Neural progenitor cell (in vitro differentiated cells): ENCODE results near the gene ULK4. TPM values are rescaled to one million over a fixed set of nuclear protein-coding genes. Genes with fewer than 3 reads are reported as not detected.

Experiments used
- DNase-seq: peaks from one replicate; pipeline ENCODE4 v3.0.0-alpha.2; 2016; ENCODE audit warnings: low spot score
- H2AFZ ChIP-seq: fragments of 200-600 bp; sonication (generic); replicated peaks from 2 replicates; pipeline ENCODE4 v1.6.1; 2016; ENCODE audit warnings: antibody characterized with exemption
- H3F3A ChIP-seq: fragments of 200-600 bp; sonication (generic); 2 replicates; pipeline ENCODE4 v1.6.1; 2016; ENCODE audit warnings: antibody characterized with exemption, low read depth
- H3K27ac ChIP-seq: fragments of 200-600 bp; sonication (generic); 2 replicates; pipeline ENCODE4 v1.5.1; 2016; ENCODE audit warnings: mild to moderate bottlenecking
- H3K27me3 ChIP-seq: fragments of 200-600 bp; sonication (generic); 2 replicates; pipeline ENCODE4 v1.6.1; 2016; ENCODE audit warnings: mild to moderate bottlenecking, moderate library complexity
- H3K36me3 ChIP-seq: fragments of 200-600 bp; sonication (generic); 2 replicates; pipeline ENCODE4 v1.5.1; 2016
- H3K4me1 ChIP-seq: fragments of 200-600 bp; sonication (generic); 2 replicates; pipeline ENCODE4 v1.6.1; 2016; ENCODE audit warnings: mixed run types
- H3K4me2 ChIP-seq: fragments of 200-600 bp; sonication (generic); 2 replicates; pipeline ENCODE4 v1.6.1; 2016
- H3K4me3 ChIP-seq: fragments of 200-600 bp; sonication (generic); 2 replicates; pipeline ENCODE4 v1.5.1; 2016
- H3K79me2 ChIP-seq: fragments of 200-600 bp; sonication (generic); 2 replicates; pipeline ENCODE4 v1.6.1; 2016; ENCODE audit warnings: low read depth
- H3K9ac ChIP-seq: fragments of 200-600 bp; sonication (generic); 2 replicates; pipeline ENCODE4 v1.6.1; 2016
- H3K9me3 ChIP-seq: fragments of 200-600 bp; sonication (generic); 2 replicates; pipeline ENCODE4 v1.5.1; 2016; ENCODE audit warnings: low read depth
- H4K20me1 ChIP-seq: fragments of 200-600 bp; sonication (generic); 2 replicates; pipeline ENCODE4 v1.6.1; 2016; ENCODE audit warnings: low read depth
- H3K27ac Mint-ChIP-seq: 3 replicates; pipeline ENCODE4 v1.8.0; 2021; ENCODE audit warnings: mixed read lengths
- H3K27me3 Mint-ChIP-seq: 2 replicates; pipeline ENCODE4 v1.8.0; 2022; ENCODE audit warnings: low read depth, mild to moderate bottlenecking, inconsistent platforms, moderate library complexity, mixed read lengths; ENCODE audit not compliant: insufficient read depth
- H3K36me3 Mint-ChIP-seq: 3 replicates; pipeline ENCODE4 v1.8.0; 2021; ENCODE audit warnings: mixed read lengths
- H3K4me1 Mint-ChIP-seq: 3 replicates; pipeline ENCODE4 v1.8.0; 2021; ENCODE audit warnings: mixed read lengths
- H3K4me3 Mint-ChIP-seq: 3 replicates; pipeline ENCODE4 v1.8.0; 2021; ENCODE audit warnings: mild to moderate bottlenecking, moderate library complexity, mixed read lengths
- H3K9me3 Mint-ChIP-seq: 3 replicates; pipeline ENCODE4 v1.8.0; 2020; ENCODE audit warnings: mixed read lengths
- EZH2 ChIP-seq: fragments of 200-600 bp; sonication (generic); IDR thresholded peaks from 2 replicates; pipeline ENCODE4 v1.6.1; 2017; ENCODE audit warnings: antibody characterized with exemption, mild to moderate bottlenecking, moderate library complexity
- EZH2phosphoT487 ChIP-seq: fragments of 200-600 bp; sonication (generic); IDR thresholded peaks from 2 replicates; pipeline ENCODE4 v1.6.1; 2017; ENCODE audit warnings: antibody characterized with exemption
- total RNA-seq: library from RNA; depleted of rRNA; stranded (reverse); fragments of >200 nt; gene quantifications from 2 replicates; pipeline ENCODE4 v1.2.3, GENCODE V29; 2015; ENCODE audit warnings: low replicate concordance
- TF ChIP-seq, protein P1 (sequence below): fragments of 200-600 bp; sonication (generic); IDR thresholded peaks from 2 replicates; pipeline ENCODE4 v1.5.1; 2017; ENCODE audit warnings: antibody characterized with exemption, mild to moderate bottlenecking

The ULK4 gene
- total RNA-seq, 1 donor from 2014 or later, result 33.0 TPM

DNA sequence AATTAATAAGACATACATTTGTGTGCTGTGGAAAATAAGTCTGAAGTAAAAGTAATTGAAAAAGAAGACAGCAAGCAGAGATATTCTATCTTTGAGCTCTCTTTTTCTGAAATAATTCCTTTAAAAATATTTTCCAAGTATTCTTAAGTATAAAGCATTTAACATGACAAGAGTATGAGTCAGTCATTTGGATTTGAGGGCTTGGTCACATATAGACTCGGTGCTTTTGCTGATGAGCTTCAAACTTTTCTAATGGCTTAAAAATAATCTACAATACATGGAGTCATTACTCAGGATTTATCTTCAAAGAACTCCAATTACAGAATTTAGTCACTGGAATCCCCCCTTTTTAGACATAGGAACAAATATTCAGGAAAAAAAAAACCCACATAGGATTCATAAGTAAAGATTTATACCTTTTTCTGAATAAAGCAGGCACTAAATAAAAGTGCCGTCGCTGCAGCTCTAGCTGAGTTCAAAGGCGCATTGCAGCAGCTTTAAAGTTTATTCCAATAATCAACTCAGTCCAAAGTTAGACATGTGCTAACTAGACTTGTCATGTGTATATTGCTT lies 615.1 kb downstream of the ULK4 start:
- no peaks in the 10 kb centered on the region for H3K27me3 ChIP-seq
- no peaks in the 10 kb centered on the region for H3K4me1 ChIP-seq
- H2AFZ ChIP-seq, result no peak overlapping the region
- no peak overlapping the region for H3K4me3 ChIP-seq
- no peaks in the 10 kb centered on the region for H3K4me1 Mint-ChIP-seq
- H3K4me2 ChIP-seq, result no peak overlapping the region
- H3K79me2 ChIP-seq, result no peaks in the 10 kb centered on the region
- no peaks in the 10 kb centered on the region for H3F3A ChIP-seq
- H3K27me3 Mint-ChIP-seq, result no peaks in the 10 kb centered on the region
- no peak for DNase-seq
- no peaks in the 10 kb centered on the region for H3K36me3 Mint-ChIP-seq
- H4K20me1 ChIP-seq, result no peaks in the 10 kb centered on the region
- no peaks in the 10 kb centered on the region for H3K36me3 ChIP-seq
- TF ChIP-seq, protein P1, sequence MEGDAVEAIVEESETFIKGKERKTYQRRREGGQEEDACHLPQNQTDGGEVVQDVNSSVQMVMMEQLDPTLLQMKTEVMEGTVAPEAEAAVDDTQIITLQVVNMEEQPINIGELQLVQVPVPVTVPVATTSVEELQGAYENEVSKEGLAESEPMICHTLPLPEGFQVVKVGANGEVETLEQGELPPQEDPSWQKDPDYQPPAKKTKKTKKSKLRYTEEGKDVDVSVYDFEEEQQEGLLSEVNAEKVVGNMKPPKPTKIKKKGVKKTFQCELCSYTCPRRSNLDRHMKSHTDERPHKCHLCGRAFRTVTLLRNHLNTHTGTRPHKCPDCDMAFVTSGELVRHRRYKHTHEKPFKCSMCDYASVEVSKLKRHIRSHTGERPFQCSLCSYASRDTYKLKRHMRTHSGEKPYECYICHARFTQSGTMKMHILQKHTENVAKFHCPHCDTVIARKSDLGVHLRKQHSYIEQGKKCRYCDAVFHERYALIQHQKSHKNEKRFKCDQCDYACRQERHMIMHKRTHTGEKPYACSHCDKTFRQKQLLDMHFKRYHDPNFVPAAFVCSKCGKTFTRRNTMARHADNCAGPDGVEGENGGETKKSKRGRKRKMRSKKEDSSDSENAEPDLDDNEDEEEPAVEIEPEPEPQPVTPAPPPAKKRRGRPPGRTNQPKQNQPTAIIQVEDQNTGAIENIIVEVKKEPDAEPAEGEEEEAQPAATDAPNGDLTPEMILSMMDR, result no peak
- no peak for TF ChIP-seq EZH2
- no peak for TF ChIP-seq EZH2phosphoT487
- no peak overlapping the region for H3K27ac Mint-ChIP-seq
- H3K9me3 Mint-ChIP-seq, result peaks cover 19% of the 10 kb centered on the region
- H3K9ac ChIP-seq, result no peak overlapping the region
- H3K27ac ChIP-seq, result no peak overlapping the region
- H3K4me3 Mint-ChIP-seq, result no peak overlapping the region
- H3K9me3 ChIP-seq, result no peaks in the 10 kb centered on the region

DNA sequence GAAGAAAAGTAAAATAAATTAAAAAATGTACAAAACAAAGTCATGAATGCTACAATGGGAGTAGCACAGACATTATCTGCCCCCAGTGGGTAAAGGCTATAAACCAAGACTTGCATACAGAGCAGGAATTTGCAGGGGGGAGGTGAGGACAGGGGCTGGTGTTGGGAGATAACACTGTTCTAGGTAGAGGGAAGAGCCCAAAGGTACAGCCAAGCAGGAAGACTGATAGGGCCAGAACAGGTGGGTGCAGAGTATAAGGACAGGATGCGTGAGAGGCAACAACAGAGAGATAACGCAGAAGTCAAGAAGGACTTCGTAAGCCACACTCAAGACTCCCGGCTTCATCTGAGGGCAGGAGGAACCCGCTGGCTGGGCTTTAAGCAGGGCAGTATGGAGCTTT lies 616.1 kb downstream of the ULK4 start:
- Histone ChIP-seq H2AFZ (no peak overlapping the region), H3K4me3 (no peak overlapping the region), H3K9me3 (no peaks in the 10 kb centered on the region), H3K4me1 (no peaks in the 10 kb centered on the region), H3K27ac (no peak overlapping the region), H3K9ac (no peak overlapping the region), H3F3A (no peaks in the 10 kb centered on the region), H3K79me2 (no peaks in the 10 kb centered on the region), H3K27me3 (no peaks in the 10 kb centered on the region), H3K4me2 (no peak overlapping the region), H3K36me3 (no peaks in the 10 kb centered on the region), H4K20me1 (no peaks in the 10 kb centered on the region)
- Mint-ChIP-seq H3K27ac (no peak overlapping the region), H3K4me3 (no peak overlapping the region), H3K27me3 (no peaks in the 10 kb centered on the region), H3K36me3 (no peaks in the 10 kb centered on the region), H3K4me1 (no peaks in the 10 kb centered on the region), H3K9me3 (peaks cover 19% of the 10 kb centered on the region)
- DNase-seq, result no peak
- TF ChIP-seq, protein P1, result no peak
- TF ChIP-seq EZH2, result no peak
- no peak for TF ChIP-seq EZH2phosphoT487

DNA sequence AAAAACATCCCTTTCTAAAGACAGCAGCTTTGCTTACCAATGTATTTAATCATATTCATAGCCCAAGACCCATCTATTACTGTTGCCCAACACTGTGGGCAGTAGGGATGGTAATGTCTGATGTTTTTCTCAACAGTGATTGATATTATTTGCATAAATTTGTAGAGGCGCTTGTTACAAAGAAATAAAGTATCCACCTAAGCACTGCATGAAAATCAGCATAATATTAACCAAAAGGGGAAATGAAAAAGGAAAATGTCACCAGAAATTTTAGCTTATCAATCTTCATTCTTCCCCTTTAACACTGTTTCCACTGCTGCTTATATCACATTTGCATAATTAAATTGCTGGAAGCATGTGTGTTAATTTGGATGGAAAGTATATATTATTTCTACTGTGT lies 622.1 kb downstream of the ULK4 start:
- Histone ChIP-seq H3K4me1 (peaks cover under 1% of the 10 kb centered on the region), H3F3A (no peaks in the 10 kb centered on the region), H3K27ac (no peak overlapping the region), H3K27me3 (no peaks in the 10 kb centered on the region), H3K4me3 (no peak overlapping the region), H3K9me3 (no peaks in the 10 kb centered on the region), H2AFZ (no peak overlapping the region), H4K20me1 (no peaks in the 10 kb centered on the region), H3K36me3 (no peaks in the 10 kb centered on the region), H3K79me2 (no peaks in the 10 kb centered on the region), H3K4me2 (no peak overlapping the region), H3K9ac (no peak overlapping the region)
- peaks cover 11% of the 10 kb centered on the region for H3K9me3 Mint-ChIP-seq
- H3K36me3 Mint-ChIP-seq, result no peaks in the 10 kb centered on the region
- no peak overlapping the region for H3K27ac Mint-ChIP-seq
- no peaks in the 10 kb centered on the region for H3K27me3 Mint-ChIP-seq
- no peak for DNase-seq
- TF ChIP-seq EZH2phosphoT487 (no peak), EZH2 (no peak)
- TF ChIP-seq, protein P1, result no peak
- no peak overlapping the region for H3K4me3 Mint-ChIP-seq
- H3K4me1 Mint-ChIP-seq, result peaks cover under 1% of the 10 kb centered on the region
